SH-SY5Y (cell line): ENCODE measurements around the gene HRG.

Experiments
- GATA2 ChIP-seq: IDR thresholded peaks from 2 replicates; pipeline ENCODE4 v1.6.1; 2011; ENCODE audit warnings: mild to moderate bottlenecking, low read depth, low read length
- GATA3 ChIP-seq: IDR thresholded peaks from 2 replicates; pipeline ENCODE4 v1.6.1; 2011; ENCODE audit warnings: low read depth, mild to moderate bottlenecking, low read length, moderate library complexity

DNA sequence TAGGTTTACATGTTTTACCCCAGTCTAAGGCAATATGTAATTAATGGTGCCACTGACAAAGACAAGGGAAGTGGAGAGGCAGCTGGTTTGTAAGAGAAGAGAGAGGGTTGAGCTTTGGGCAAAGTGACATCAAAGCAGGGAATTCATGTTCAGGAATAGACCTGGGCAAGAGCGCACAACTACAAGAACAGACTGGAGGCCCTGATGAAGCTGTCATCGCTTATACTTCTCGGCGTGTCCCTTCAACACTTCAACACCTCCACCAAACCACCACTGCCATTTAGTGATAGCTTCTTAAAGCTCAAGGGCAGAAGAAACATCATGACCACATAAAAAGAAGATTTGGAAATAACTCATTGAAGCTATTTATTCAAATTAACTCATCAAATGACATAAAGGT is 31.7 kb downstream of the HRG start:
- TF ChIP-seq GATA2 (no peak), GATA3 (no peak)
